ENCODE data around the gene CCND3. TPM values are rescaled to one million over a fixed set of nuclear protein-coding genes. Genes with fewer than 3 reads are reported as not detected.

Gene CCND3
- total RNA-seq = 92.1 and 128 TPM in 2 replicates

DNA sequence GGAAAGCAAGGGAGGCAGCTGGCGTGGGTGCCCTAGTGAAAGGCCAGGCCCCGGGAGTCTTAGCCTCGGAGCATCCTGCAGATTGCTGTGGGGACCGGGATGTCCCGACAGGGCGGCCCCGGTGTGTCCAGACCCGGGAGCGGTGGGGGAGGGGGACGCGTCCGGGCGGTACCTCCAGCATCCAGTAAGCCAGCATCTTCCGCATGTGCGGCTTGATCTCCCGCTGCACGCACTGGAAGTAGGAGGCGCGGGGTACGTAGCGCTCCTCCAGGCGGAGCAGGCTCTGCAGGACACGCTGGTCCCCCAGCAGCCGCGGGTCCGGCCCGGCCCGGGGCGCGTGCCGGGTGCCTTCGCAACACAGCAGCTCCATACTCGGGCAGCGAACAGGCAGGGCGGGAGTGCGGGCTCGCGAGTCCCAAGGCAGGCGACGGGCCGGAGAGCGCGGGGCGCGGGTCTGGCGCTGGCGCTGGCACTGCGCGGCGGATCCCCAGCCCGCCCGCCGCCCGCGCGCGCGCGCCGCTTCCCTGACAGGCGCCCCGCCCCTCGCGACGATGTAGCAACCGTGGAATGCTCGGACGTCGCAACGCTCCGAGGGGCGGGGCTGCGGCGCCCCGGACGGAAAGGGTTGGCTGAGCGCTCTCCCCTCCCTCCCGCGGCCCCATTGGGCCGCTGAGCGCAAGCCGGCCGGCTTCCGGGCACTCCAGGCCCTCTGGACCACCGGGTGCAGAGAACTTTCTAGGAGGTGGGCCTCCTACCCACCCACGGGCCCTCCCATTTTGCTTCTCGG, at the start of gene CCND3:
TSS of gene CCND3 (minus strand) at position 529 of the 787 bp plus-strand sequence. CDS start at position 370, 159 bp downstream.

DNA sequence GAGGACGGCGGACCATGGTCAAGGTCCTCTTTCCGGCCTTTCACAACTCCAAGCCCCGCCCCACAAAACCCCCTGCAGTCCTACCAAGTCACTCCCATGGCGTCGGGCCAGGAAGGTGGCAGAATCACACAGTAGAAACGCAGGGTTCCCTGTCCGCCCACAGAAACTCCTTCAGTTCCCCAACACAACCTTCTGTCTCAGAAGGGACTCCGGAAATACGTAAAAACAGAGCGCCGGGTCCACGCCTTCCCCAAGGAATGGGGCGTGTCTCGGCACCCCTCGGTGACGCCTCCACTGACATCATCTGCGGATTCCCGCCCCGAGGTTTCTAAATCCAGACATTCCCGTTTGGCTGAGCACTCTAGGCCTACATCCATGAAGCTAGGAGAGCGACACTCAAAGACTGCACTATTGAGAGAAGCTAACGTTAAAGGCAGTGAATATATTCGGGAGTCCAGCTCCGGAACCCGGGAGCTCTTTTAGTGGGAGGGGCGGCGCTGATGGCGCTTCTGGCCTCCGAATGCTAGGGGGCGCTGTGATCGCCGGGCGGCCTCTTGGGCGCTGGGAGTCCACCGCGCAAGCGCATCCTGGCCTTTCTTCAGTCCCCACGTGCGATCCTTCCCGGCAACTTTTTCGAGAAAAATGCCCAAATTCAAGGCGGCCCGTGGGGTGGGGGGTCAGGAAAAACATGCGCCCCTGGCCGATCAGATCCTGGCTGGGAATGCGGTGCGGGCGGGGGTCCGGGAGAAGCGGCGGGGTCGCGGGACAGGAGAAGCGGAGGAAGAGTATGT, 20.5 kb downstream of the CCND3 start, which contains the start of the genes BYSL and MED20:
TSS of gene BYSL (plus strand) at position 579 of the 791 bp plus-strand sequence. CDS start at position 643, 64 bp downstream.
TSS of gene MED20 (minus strand) at position 219 of the 791 bp plus-strand sequence. CDS start at position 98, 121 bp downstream.

DNA sequence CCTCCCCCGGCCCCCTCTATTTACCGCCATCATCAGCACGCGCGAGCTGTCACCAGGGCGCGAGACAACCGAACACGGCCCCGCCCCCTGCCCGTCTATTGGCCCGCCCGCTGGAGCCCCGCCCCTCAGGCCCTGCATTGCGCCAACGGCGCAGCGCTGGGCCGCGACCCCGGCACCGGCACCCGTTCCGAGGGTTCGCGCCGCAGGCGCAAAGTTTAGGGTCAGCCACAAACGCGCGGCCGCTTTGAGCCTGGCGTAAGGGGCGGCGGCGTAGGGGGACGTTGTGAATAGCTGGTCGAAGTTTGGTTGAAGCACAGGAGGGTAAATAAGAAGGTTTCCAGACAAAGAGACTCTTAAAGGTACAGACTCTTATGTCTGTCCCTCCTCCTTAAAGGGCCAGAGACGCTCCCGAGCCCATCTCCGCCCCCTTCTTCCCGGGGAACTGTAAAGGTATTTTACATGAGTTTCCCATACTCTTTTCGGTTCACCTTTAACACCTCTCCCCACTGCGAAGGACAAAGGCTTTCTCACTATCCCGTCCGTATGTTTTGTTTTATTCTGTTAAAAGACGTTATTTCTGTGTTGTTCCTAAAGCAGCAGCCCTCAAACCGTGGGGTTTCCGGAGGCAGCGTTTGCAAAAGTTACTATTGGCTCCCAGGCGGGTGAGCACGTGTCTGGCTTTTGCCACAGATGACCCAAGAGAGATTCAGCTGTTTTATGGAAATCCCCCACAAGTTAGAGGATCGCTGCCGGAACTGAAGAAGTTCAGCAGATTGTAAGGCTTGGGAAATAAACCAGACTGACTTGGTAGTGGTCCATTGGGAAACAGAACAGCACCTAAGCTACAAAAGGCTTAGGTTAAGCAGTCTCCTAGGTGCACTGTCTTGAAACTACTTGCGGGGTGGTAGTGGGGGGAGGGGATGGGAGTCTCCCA, 46.0 kb downstream of the CCND3 start, which contains the start of gene USP49:
TSS of gene USP49 (minus strand) at position 76 of the 934 bp plus-strand sequence. CDS start 88,392 bp downstream, outside the sequence.

Other genes with a start within 250 kb of the CCND3 start
- 7.4 and 7.8 TPM in 2 replicates for gene TFEB, start 206.2 kb downstream of the CCND3 start, total RNA-seq
- 0.24 TPM in 1 of 2 replicates, not detected in the other for gene PGC, start 194.4 kb downstream of the CCND3 start, total RNA-seq
- 2.1 TPM in 2 replicates for gene FRS3, start 161.9 kb downstream of the CCND3 start, total RNA-seq
- gene PRICKLE4, start 161.0 kb downstream of the CCND3 start, total RNA-seq = 0.65 and 1.6 TPM in 2 replicates
- 168 and 177 TPM in 2 replicates for gene TOMM6, start 154.1 kb downstream of the CCND3 start, total RNA-seq
- gene USP49, start 46.4 kb downstream of the CCND3 start, total RNA-seq = 0.65 and 2.9 TPM in 2 replicates
- gene MED20, start 20.7 kb downstream of the CCND3 start, total RNA-seq = 19.4 and 21.3 TPM in 2 replicates
- gene BYSL, start 20.3 kb downstream of the CCND3 start, total RNA-seq = 9.7 and 13.6 TPM in 2 replicates
- 18.2 and 23.3 TPM in 2 replicates for gene TAF8, start 108.7 kb upstream of the CCND3 start, total RNA-seq
- 1.5 and 3.9 TPM in 2 replicates for gene C6orf132, start 200.8 kb upstream of the CCND3 start, total RNA-seq
- gene GUCA1A, start 231.6 kb upstream of the CCND3 start, total RNA-seq = 0.26 TPM in 1 of 2 replicates, not detected in the other

All from epithelial cell of alveolus of lung (primary cell).